Esophagus squamous epithelium (tissue), 4 donors: ENCODE measurements around the gene FOXJ3.
"Not testable (repeated sequence)": the region's sequence is repeated elsewhere in the genome, so short reads cannot be mapped to it uniquely, and the experiment has no call there.

Experiments used
- CTCF ChIP-seq, 6 experiments: fragments of 450-650 bp in 4 of 6; fragments of 200-600 bp in 2 of 6; sonication (generic) in 2 of 6; IDR thresholded peaks; one replicate each; pipeline ENCODE4 v1.5.1; 2016 to 2019; ENCODE audit warnings: antibody characterized with exemption in 6 of 6, mild to moderate bottlenecking in 4 of 6, moderate library complexity in 4 of 6
- POLR2A ChIP-seq, 4 donors: fragments of 450-650 bp; IDR thresholded peaks; one replicate each; pipeline ENCODE4 v1.6.1; 2017; ENCODE audit warnings: antibody characterized with exemption in 4 of 4, mild to moderate bottlenecking in 4 of 4, moderate library complexity in 3 of 4

DNA sequence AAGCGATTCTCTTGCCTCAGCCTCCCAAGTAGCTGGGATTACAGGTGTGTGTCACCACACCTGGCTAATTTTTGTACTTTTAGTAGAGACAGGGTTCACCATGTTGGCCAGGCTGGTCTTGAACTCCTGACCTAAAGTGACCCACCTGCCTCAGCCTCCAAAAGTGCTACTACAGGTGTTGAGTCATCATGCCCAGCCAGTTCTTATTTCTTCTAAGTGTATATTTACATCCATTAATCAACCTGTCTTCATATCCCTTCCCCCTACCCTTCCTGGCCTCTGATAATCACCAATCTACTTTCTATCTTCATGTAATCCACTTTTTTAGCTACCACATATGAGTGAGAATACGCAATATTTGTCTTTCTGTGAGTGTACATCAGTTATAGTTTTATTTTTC, 128.1 kb downstream of the FOXJ3 start:
- TF ChIP-seq CTCF, POLR2A (IDR thresholded peaks at IDR 0.05): not testable (repeated sequence)
